HG02981 (cell line): ENCODE results near the gene VASN.
"Not testable (repeated sequence)": the region's sequence is repeated elsewhere in the genome, so short reads cannot be mapped to it uniquely, and the experiment has no call there.

Experiments
- ATAC-seq: cut with Tn5 transposase; IDR thresholded peaks from one replicate; pipeline ENCODE4 v1.9.1; 2021; ENCODE audit warnings: mild to moderate bottlenecking, moderate library complexity; ENCODE audit not compliant: unreplicated experiment

VASN gene

DNA sequence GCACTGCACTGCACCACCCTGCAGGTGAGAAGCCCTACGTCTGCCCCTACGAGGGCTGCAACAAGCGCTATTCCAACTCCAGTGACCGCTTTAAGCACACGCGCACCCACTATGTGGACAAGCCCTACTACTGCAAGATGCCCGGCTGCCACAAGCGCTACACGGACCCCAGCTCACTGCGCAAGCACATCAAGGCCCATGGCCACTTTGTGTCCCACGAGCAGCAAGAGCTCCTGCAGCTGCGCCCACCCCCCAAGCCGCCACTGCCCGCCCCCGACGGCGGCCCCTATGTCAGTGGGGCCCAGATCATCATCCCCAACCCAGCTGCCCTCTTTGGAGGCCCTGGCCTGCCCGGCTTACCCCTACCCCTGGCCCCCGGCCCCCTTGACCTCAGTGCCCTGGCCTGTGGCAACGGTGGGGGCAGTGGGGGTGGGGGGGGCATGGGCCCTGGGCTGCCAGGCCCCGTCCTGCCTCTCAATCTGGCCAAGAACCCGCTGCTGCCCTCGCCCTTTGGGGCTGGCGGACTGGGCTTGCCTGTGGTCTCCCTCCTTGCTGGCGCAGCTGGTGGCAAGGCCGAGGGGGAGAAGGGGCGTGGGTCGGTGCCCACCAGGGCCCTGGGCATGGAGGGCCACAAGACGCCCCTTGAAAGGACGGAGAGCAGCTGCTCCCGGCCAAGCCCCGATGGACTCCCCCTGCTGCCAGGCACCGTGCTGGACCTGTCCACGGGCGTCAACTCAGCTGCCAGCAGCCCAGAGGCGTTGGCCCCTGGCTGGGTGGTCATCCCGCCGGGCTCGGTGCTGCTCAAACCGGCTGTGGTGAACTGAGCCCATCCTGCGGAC lies 34.7 kb upstream of the VASN start:
- no peak for ATAC-seq

DNA sequence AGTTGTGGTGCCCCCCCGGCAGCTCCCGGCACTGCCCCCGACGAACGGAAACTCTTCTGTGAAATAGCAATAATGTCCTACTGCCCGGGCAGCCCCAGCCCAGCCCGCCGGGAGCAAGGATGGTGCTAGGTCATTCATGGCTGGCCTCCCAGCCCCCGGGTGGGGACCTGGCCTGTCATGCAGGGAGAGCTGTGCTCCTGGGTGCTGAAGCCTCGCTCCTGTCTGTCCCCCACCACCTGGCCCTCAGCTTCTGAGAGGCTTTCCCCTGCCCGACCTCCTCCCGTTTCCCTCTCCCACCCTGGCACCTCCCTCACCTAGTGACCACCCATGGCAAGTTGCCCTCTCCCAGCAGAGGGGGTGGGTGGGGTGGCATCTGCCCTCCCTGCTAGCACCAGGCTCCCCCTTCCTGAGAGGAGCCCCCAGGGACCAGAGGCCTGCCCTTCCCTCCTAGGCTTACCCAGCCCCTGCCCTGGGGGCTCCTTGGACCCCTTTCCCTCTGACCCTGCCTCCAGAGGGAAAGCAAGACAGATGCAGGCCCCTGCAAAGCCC lies 34.0 kb upstream of the VASN start:
- ATAC-seq, result no peak

DNA sequence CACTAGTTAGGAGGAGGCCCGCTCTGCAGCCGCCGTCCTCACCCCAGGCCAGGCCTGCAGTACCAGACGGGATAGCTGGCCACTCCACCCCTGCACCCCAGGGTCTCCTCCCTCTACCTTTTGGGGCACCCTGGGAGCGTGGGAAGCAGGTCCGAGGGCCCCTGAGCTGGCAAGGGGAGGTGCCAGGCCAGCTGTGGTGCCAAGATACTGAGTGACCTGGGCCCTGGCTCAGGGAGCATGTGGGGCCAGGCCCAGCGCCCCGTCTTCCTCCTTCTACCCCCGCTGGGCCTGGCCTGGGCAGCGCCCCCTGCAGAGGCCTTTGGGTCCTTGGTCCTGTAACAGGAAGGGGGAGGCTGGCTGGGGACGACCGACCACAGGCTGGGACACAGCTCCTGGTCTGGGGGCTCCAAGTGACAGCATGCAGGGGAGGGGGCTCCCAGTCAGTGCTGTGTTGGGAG lies 33.5 kb upstream of the VASN start:
- no peak for ATAC-seq

DNA sequence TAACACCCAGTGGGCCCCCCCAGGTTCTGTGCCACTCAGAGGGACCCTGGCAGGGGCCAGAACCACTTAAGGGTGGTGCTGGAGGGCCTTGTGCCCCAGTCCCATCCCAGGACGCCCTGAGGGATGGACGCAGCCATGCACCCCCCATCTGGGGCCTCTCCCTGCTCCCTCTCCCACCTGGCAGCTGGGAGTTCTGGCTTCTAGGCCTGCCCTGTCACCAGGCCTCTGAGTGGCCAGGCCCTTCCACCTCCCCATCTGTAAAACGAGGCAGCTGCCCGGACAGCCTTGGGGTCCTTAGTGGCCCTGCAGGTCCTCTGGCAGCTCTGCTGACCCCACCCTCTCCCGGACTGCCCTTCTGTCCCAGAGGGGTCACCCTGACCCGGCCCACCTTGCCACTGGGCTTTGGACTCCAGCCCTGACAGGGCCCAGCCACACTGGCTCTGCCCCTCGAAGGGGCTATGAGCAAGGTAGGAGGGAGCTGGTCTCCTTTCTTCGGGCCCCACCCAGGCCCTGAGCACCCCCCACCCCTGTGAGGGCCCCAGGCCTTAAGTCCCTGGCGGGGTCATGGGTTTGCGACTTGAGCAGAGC lies 32.8 kb upstream of the VASN start:
- no peak for ATAC-seq

DNA sequence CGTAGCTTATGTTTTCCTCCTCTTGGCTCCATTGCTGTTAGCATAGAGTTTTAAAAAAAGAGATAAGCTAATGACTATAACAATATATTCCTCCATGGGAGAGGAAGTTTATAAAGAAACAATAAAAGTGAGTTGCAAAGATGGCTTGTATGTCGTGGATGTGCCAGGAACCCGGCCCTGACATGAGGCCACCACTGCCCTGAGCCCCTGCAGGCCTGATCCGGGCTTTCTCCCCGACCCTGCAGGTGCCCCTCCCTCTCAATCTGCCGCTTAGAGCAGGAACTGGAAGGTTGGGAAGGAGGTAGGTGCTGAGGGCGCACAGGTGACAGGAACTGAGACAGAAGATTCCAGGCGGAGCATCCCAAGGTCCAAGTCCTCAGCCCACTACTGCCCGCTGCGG lies 32.2 kb upstream of the VASN start:
- no peak for ATAC-seq

DNA sequence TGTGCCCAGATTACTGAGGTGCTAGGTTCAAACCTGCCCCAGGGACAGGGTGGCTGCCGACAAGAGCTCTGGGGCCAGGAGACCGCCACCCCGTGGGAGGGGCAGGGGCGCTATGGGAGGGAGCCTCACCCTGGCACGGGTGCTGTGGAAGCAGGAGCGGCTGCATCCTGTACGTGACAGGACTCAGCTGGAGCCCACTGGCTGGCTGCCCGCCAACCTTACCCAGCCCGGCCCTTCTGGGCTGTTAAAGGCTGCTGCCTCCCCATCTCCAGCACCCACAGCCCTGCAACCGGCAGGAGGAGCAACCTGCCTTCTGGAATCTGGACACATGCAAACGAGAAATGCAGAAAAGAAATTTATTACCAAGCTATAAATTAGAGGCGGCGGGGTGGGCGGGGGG lies 31.7 kb upstream of the VASN start:
- no peak for ATAC-seq

DNA sequence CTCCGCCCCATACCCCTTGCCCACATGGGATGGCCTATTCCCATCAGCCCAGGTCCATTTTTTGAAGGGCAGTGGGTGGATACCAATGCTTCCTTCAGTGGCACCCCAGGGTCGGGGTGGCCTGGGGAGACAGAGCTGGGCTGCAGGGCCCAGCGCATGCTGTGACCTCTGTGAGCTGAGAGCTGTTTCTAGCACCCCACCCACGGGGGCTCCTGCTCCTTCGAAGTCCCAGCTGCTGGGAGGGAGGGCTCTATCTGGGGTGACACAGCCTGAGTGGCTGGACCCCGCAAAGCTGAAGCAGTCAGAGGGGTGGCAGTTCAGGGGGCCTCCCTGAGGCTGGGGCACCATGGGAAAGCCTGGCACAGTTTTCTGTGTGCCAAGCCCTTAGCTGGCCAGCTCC lies 31.2 kb upstream of the VASN start:
- ATAC-seq, result no peak

DNA sequence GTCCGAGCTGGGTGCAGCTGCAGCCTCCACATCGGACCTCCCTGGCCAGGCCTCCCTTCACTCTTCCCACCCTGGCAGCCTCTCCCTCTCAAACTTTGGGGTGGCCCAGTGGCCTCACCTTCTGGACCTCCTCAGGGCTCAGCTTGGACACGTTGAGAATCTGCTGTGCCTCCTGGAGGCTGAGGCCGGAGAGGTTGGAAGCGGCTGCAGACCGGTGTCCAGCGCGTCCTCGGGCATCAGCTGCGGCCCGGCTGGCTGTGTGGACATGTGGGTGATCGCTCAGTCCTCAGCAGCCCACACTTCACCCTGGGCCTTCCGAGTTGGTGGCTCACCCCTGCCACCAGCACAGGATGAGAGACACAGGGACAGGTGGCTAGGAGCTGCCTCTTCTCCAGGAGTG lies 30.4 kb upstream of the VASN start:
- ATAC-seq, result no peak

DNA sequence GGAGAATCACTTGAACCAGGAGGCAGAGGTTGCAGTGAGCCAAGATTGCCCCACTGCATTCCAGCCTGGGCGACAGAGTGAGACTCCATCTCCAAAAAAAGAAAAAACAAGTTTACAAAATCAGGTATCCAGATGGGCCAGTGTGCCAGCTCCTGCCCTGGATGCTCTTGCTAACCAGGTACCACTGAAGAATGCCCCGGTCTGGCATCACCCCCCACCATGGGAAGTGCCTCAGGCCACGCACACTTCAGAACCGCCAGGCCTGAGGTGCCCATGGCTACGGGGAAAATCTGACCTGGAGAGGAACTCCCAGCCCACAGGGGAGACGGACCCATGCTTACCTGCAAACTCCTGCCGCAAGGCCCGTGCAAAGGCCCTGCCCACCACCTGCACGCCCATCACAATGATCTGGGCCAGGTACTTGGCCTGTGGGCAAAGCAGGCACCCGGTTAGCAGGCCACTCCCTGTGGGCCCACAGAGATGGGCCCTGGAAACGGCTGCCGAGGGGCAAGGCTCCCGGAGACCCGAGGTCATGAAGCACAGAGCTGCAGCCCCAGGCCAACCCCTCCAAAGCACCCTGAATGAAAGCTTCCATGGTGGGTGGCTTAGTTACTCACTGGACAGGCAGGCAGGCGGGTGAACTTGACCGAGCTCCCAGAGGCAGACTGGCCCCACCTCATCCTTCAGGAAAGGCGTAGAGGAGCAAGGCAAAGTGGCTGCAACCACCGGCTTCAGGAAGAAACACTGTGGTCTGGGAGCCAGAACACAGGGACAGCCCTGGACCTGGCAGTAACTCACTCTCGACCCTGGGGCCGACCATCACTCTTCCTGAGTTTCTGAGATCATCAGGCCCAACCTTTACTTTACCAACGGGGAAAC lies 28.5 kb upstream of the VASN start:
- no peak for ATAC-seq

DNA sequence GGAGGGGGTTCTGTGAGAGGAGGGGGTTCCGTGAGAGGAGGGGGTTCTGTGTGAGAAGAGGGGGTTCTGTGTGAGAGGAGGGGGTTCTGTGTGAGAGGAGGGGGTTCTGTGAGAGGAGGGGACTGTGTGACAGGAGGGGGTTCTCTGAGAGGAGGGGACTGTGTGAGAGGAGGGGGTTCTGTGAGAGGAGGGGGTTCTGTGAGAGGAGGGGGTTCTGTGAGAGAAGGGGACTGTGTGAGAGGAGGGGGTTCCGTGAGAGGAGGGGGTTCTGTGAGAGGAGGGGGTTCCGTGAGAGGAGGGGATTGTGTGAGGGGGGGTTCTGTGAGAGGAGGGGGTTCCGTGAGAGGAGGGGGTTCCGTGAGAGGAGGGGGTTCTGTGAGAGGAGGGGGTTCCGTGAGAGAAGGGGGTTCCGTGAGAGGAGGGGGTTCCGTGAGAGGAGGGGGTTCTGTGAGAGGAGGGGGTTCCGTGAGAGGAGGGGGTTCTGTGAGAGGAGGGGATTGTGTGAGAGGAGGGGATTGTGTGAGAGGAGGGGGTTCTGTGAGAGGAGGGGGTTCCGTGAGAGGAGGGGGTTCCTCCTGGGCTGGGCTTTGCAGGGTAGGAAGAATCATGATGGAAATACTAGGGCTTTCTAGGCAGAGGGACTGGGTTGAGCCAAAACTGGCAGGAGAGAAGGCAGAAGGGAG lies 27.2 kb upstream of the VASN start:
- ATAC-seq, result not testable (repeated sequence)

DNA sequence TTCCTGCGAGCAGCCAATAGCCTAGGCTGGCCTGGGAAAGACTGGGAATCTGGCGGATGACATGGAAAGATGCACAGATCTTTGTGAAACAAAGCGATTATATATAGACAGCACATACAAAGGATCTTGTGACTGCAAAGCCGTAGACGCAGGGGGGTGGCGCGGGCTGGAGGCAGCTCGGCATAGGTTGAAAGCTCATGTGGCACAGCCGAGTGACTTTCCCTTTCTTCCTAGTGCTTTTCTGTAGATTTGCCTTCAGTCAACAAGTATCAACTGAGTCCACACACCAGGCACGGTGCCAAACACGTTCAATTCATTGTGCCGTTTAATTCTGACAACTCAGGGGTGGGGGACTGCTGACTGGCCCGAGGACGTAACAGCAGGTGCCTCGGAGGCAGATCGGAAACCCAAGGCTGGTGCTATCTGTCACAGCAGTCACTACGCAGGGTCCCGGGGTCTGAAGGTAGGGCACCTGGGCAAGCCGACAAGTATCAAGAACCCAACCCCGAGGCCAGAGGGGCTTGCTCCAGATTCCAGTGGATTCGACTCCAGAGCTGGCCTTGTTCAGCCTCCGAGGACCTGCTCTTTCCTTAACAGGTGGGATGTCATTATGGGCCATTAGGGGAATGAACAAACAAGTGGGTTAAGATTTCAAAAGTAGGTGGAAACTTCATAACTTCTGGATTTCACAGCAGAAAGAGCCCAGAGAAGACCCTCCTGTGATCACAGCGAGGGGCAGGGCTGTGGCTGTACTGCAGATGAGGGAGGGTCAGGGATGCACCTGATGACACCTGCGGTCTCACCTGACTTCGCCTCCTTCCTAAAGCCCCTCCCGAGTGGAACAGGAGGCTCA lies 26.4 kb upstream of the VASN start:
- ATAC-seq, result no peak

DNA sequence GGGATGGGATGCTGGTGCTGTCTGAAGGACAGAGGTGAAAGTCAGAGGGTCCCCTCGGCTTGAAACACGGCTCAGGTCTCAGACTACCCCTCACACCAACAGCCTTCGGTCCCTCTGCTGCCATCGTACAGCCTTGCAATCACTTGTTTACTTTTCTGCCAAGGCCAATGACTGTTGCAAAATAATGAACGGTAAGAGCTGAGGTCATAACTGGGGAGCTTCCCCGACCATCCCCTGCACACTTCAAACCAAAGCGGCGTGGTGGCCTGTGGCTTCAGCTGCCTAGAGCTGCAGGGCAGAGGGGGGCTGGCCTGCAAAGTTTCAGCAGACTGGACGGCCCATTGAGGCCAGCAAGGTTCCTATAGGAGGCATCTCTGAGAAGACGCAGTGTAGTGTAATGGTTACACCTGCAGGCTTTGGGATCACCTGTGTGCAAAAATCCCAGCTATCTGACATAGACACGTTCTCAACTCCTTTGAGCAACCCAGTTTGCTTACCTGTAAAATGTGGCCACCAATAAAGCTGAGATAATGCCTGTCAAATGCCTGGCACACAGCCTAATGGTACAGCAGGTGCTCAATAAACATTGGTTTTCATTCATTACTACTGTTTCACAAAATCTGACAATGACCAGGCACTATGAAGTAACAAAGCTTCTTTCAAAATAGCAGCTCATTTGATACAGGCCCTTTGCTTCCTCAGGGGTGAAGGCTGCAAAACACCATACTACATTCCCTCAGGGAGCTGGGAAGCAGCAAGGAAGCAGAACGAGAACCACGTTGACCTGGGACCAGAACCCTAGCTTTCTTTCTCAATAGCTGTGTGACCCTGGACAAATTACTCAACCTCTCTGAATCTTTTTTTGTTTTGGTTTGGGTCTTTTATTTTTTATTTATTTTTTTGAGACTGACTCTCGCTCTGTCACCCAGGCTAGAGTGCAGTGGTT lies 25.5 kb upstream of the VASN start:
- ATAC-seq, result no peak

DNA sequence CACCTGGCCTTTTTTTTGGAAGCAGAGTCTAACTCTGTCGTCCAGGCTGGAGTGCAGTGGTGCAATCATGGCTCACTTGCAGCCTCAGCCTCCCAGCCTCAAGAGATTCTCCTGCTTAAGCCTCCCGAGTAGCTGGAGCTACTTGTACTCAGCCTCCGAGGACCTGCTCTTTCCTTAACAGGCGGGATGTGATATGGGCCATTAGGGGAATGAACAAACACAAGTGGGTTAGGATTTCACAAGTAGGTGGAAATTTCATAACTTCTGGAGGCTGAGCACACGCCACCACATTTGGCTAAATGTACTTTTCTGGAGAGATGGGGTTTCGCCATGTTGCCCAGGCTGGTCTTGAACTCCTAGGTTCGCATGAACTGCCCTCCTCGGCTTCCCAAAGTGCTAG lies 24.6 kb upstream of the VASN start:
- ATAC-seq, result no peak

DNA sequence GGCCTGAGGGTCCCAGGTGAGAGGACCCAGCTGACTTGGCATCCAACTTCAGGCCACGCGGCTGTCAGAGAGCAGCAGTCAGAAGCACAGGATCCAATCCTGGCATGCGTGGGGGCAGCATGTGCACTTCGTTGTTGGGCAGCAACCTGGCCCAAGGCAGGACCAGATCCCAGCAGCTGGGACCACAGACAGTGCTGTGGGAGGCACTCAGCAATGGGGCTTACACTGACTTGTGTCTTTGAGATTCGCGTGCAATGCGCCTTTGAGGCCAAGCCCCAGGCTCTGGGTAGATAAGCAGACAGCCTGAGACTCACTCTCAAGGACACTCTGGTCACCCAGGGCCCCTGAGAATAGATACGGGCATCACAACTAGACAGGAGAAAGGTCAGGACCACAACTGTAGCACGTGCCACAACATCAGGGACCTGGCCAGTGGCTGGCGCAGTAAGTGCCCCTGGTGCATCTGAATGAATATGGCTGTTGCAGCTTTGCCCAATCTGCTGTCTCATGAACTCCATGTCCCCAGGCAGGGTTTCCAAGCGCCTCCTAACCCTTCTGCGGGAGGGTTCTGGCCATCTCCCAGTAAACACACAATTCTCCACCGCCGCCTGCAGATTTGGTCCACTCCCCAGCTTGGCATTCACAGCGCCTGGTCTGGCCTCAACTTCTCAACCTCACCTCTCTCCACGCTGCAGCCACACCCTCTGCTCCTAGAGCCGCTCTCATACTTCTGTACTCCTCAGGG lies 23.7 kb upstream of the VASN start:
- no peak for ATAC-seq

DNA sequence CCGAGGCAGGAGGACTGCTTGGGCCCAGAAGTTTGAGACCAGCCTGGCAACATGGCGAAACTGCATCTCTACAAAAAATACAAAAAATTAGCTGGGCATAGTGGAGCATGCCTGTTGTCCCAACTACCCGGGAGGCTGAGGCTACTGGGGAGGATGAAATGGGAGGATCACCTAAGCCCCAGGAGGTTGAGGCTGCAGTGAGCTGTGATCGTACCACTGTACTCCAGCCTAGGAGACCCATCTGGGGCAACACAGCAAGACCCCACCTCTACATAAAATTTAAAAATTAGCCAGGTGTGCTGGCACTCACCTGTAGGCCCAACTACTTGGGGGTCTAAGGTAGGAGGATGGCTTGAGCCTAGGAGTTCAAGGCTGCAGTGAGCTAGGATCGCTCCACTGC lies 22.3 kb upstream of the VASN start:
- ATAC-seq, result no peak

DNA sequence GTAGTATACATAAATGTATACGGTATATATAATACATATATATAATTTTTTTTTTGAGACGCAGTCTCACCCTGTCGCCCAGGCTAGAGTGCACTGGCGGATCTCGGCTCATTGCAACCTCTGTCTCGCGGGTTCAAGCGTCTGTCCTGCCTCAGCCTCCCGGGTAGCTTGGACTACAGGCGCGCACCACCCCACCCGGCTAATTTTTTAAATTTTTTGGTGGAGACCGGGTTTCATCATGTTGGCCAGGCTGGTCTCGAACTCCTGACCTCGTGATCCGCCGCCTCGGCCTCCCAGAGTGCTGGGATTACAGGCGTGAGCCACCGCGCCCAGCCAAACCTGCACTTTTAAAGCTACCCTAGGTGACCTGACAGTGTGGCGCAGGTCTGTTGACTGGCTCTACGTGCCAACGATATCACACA lies 21.3 kb upstream of the VASN start:
- no peak for ATAC-seq

DNA sequence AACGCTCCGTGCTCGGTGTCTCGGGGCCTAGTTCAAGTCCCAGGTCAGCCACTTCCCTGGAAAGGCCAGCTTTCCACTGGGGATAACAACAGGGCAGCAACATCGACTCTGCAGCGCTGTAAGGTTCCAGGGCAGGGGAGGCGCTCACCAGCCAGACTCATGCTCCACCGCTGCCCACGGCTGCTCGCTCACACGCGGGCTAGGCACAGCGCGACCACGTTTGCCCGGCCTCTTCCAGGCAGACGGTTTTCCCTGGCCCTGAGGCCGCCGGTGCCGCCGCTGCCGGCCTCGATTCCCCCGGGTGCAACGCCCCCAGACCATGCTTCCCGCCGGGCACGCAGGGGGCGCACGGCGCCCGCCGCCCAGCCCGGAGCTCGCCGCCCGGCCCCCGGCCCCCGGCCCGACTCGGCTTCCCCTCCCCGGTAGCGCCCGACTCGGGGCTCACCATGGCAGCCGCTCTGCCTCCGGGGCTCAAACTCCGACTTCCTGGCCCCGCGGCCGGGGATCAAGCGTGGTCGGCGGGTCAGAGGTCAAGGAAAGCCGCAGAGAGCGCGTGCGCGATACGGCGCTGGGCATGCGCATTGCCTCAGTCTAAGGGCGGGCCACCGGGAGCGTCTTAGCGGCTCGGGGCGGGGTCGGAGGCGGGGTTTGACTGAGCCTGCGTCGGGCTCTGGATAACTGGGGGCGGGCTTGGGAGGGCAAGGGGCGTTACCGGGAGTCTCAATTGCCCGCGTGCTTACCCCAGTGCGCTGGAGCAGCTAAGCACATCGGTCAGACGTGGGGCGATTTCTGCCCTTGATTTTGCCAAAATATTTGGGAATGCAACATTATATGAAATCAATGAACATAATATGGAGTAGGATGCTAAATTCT lies 20.6 kb upstream of the VASN start, which contains the start of gene PAM16:
Gene PAM16, minus strand, starts transcription at position 535 of the 873 bp plus-strand sequence. Its CDS starts 87 bp downstream, at position 448.
- ATAC-seq, result peak; percentile 94
